GM18951 (cell line): ENCODE data around the gene LDB2.

Experiments
- POLR2A ChIP-seq: IDR thresholded peaks from 4 replicates; pipeline ENCODE4 v1.6.1; 2011; ENCODE audit warnings: mild to moderate bottlenecking; ENCODE audit not compliant: insufficient read length, insufficient read depth; ENCODE audit errors: extremely low read depth
- in situ Hi-C: fragments of 300-500 bp; cut with MboI; formaldehyde crosslinking; loops from one replicate; pipeline ENCODE4 v1.12.0; 2022; ENCODE audit warnings: low sequenced_read_pairs, mixed read lengths, inconsistent platforms; ENCODE audit not compliant: unreplicated experiment

Gene LDB2

GRCh38 chr4:16472537-16472936 lies 425.9 kb downstream of the LDB2 start:
- in situ Hi-C loops: no loop called here
- TF ChIP-seq POLR2A: no peak

GRCh38 chr4:16467061-16467460 lies 431.4 kb downstream of the LDB2 start:
- in situ Hi-C loops: no loop called here
- no peak for TF ChIP-seq POLR2A

- no peak for TF ChIP-seq POLR2A
- in situ Hi-C loops: no loop called here
These were observed 431.9 kb downstream of the LDB2 start for GRCh38 chr4:16466581-16466980.

DNA sequence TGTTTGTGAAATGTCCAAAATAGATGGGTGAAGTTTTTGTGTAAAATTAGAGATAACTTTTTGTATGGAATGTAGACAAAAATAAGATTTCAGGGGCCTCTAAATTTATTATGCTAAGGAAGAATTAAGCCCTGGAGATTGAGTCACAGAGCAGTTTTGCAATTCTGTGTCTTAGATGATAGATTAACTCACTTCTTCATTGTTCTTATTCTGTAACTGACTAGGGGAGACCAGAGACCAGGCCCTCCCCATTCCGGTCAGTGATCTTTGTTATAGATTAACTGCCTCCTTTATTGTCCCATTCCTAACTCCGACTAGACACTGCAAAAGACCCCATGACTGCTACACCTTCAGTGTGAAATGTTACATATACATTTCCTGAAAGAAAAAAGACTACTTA lies 433.8 kb downstream of the LDB2 start:
- no peak for TF ChIP-seq POLR2A
- in situ Hi-C loops: no loop called here

DNA sequence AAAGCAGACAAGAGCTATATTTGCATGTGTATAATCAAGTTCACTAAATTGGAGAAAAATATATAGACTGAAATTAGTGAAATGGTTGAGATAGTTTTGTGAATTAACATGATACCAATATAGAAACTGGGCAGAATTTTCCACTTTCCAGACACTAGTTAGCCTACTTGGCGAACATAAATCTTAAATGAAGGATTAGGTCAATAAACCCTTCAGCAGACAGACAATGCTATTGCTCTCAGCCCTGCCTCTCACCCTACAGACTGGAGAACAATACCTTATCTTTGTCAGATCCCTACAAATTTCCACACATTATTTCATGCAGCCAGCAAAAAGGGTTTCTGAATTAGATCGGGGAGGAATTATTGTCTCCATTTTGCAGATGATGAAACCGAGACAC lies 435.8 kb downstream of the LDB2 start:
- no peak for TF ChIP-seq POLR2A
- in situ Hi-C loops: no loop called here

GRCh38 chr4:16461362-16461761 lies 437.1 kb downstream of the LDB2 start:
- TF ChIP-seq POLR2A: no peak
- in situ Hi-C loops: no loop called here

GRCh38 chr4:16457944-16458343 lies 440.5 kb downstream of the LDB2 start:
- in situ Hi-C loops: no loop called here
- TF ChIP-seq POLR2A: no peak
